Retinal pigment epithelial cell (primary cell): Measurements from ENCODE around the gene SHC2.

Source experiments
- DNase-seq: peaks from one replicate; pipeline ENCODE4 v3.0.0-alpha.2; 2010; ENCODE audit warnings: low read depth
- H3K4me3 ChIP-seq: 2 replicates; pipeline ENCODE4 v1.5.1; 2011; ENCODE audit warnings: mild to moderate bottlenecking, low read length, control low read depth, moderate library complexity
- TF ChIP-seq, protein P1 (sequence below): conservative IDR thresholded peaks from 2 replicates; pipeline ENCODE4 v1.5.1; 2011; ENCODE audit warnings: low read depth, low read length, control low read depth, inconsistent platforms

The SHC2 gene

DNA sequence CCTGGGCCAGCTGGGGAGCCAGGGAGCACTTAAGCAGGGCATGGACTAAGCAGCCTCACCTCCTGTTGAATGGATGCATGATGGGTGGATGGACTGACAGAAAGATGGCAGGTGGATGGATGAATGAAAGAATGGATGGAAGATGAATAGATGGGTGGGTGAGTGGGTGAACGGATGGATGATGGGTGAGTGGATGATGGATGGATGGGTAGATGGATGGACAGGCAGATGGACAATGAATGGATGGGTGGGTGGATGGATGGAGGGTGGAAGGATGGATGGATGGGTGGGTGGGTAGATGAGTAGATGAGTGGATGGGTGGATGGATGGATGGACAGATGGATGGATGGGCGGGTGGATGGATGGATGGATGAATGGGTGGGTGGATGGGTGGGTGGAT is 18.7 kb downstream of the SHC2 start:
- DNase-seq: no peak
- TF ChIP-seq, protein P1, sequence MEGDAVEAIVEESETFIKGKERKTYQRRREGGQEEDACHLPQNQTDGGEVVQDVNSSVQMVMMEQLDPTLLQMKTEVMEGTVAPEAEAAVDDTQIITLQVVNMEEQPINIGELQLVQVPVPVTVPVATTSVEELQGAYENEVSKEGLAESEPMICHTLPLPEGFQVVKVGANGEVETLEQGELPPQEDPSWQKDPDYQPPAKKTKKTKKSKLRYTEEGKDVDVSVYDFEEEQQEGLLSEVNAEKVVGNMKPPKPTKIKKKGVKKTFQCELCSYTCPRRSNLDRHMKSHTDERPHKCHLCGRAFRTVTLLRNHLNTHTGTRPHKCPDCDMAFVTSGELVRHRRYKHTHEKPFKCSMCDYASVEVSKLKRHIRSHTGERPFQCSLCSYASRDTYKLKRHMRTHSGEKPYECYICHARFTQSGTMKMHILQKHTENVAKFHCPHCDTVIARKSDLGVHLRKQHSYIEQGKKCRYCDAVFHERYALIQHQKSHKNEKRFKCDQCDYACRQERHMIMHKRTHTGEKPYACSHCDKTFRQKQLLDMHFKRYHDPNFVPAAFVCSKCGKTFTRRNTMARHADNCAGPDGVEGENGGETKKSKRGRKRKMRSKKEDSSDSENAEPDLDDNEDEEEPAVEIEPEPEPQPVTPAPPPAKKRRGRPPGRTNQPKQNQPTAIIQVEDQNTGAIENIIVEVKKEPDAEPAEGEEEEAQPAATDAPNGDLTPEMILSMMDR: no peak

DNA sequence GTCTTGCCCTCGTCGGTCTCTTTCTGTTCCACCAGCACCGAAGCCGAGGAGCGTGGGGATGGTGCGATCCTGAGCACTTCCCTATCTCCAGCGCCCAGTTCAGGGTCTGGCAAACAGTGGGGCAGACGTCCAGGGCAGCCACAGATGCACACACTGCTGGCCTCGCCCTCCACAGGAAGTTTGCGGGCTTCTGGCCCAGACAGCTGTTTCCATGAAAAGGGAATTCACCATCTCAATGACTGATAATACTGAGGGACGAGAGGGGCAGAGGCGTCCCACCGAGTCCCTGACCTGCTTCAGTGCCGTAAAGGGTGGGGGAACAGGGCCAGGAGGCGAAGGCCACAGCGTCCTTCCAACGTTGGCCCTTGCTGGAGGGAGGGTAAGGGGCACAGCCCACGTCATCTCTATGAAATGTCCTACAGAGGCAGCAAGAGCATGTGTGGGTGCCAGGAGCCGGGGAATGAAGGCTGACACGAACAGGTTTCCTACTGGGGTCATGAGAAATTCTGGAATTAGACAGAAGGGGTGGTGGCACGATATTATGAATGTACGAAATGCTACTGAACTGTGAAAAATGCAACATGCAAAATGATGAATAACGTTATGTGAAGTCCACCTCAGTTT is 19.5 kb downstream of the SHC2 start:
- no peak overlapping the region for H3K4me3 ChIP-seq
- no peak for DNase-seq
- TF ChIP-seq, protein P1: no peak

More for the DNA sequence above, 18.7 kb downstream of the SHC2 start:
- H3K4me3 ChIP-seq: no peak overlapping the region

DNA sequence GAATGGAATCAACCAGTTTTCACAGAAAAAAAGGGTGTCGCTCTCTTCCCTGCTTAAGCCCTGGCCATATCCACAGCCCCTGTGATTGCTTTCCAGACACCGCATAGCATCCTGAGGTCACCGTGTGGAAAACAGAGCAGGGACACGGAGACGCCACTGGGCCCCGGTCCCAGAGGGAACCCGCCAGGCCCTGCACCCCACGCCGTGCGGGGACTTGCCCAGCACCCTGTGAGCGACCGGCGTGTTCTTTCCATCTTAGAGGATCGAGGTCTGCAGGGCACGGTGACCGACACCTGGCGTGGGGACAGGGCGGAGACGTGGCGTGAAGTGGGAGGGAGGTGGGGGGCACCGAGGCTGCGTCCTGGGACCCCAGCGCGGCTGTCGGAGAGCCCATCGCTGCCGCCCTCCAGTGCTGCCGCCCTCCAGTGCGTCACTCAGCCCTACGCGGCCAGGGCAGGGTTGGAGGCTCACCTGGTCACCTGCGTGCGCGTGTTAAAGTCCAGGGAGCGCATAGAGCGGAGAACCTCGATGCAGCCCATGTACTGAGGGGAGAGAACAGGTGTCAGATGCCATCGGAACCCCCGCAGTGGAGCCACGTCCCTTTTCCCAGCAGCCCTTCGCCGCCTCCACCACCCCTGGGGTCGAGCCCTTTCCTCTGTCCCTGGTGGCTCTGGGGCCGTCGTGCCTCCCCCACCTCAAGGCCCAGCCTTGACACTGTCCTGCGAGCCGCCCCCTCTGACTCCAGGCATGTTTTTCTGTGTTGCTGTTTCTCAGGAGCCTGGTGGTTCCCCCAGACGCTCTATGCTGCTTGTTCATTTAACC is 20.2 kb downstream of the SHC2 start:
- TF ChIP-seq, protein P1: no peak
- no peak overlapping the region for H3K4me3 ChIP-seq
- DNase-seq: no peak

DNA sequence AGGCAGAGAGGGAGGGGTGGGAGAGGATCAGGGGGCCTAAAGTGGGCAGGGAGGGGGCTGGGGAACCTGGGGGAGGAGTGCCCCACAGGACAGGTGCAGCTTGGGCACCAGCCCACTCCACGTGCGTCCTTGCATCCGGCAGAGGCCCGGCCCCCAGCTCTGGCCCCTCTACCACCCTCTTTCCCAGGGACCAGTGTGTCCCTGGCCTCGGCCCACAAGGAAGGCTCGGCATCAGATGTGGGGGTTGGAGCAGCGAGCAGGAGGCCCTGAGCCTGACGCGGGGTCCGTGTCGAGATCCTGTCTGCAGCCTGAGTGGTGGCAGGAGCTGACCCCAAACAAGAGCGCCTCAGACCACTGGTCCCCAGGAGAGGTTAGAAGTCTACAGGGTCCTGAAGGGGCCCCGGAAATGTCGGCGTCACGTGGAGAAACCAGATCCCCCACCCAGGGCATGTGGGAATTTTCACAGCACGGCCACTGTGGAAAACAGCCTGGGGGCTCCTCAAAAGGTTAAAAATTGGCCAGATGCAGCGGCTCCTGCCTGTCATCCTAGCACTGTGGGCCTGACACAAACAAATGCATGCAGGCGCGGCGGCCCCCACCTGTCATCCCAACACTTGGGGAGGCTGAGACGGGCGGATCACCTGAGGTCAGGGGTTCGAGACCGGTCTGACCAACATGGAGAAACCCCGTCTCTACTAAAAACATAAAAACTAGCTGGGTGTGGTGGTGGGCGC is 21.5 kb downstream of the SHC2 start:
- no peak for DNase-seq
- H3K4me3 ChIP-seq: no peak overlapping the region
- TF ChIP-seq, protein P1: no peak

DNA sequence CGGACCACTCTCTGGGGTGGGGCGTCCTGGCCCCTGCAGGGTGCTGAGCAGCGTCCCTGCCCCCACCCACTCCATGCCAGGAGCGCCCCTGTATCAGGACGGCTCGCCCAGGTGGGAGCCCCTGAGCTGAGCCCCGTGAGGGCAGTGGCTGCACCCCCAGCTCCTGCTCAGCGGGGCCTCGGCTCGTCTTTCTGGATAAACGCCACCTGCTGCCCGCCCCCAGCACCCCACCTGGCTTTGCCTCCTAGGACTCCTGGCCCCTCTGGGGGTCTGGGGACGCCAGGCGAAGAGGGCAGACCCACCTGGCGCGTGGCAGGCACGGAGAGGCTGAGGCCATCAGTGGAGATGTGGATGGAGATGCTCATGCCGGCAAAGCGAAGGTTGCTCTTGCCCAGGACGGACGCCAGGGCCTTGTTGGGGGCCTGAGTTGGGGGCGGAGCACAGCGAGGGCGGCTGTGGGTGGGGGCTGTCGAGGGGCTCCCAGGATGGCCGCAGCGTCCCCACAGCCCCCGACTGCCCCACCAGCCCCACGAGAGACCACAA is 22.3 kb downstream of the SHC2 start:
- TF ChIP-seq, protein P1: no peak
- DNase-seq: no peak
- H3K4me3 ChIP-seq: no peak overlapping the region

DNA sequence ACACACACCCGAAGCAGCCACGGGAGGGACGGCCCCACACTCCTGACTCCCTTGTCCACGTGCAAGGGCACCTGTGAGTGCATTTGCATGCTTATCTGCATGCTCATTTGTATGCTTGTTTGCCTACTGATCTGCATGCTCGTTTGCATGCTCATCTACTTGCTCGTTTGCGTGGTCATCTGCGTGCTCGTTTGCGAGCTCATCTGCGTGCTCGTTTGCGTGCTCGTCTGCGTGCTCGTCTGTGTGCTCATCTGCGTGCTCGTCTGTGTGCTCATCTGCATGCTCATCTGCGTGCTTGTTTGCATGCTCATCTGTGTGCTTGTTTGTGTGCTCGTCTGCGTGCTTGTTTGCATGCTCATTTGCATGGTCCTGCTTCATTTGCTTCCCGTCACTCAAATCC is 23.8 kb downstream of the SHC2 start:
- H3K4me3 ChIP-seq: no peak overlapping the region
- DNase-seq: no peak
- TF ChIP-seq, protein P1: no peak
